Measurements from ENCODE around the gene TTF2. TPM values are rescaled to one million over a fixed set of nuclear protein-coding genes. Genes with fewer than 3 reads are reported as not detected.

Gene TTF2
- total and polyA plus RNA-seq, 2 experiments from 2014 or later, result 84.7 to 85.4 TPM

DNA sequence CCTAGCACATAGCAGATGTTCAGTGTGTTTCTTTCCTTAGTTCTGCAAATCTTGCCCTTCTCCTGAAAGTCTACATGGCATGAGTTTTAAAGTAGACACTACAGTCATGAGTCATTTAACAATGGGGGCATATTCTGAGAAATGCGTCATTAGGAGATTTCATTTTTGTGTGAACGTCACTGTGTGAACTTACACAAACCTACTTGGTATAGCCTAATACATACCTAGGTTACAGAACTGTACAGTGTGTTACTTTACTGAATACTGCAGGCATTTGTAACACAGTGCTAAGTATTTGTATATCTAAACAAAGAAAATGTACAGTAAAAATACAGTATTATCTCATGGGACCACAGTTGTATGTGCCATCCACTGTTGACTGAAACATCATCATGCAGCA lies 10.0 kb downstream of the TTF2 start (continued):
- TF ChIP-seq ETS1 (IDR thresholded peaks at IDR 0.05), result no peak
- no peak for TF ChIP-seq ZNF114 (CRISPR knock-in tag; IDR thresholded peaks at IDR 0.05)
- TF ChIP-seq JUNB (IDR thresholded peaks at IDR 0.05; ENCODE audit: unreplicated experiment), result no peak
- TF ChIP-seq, protein P1, sequence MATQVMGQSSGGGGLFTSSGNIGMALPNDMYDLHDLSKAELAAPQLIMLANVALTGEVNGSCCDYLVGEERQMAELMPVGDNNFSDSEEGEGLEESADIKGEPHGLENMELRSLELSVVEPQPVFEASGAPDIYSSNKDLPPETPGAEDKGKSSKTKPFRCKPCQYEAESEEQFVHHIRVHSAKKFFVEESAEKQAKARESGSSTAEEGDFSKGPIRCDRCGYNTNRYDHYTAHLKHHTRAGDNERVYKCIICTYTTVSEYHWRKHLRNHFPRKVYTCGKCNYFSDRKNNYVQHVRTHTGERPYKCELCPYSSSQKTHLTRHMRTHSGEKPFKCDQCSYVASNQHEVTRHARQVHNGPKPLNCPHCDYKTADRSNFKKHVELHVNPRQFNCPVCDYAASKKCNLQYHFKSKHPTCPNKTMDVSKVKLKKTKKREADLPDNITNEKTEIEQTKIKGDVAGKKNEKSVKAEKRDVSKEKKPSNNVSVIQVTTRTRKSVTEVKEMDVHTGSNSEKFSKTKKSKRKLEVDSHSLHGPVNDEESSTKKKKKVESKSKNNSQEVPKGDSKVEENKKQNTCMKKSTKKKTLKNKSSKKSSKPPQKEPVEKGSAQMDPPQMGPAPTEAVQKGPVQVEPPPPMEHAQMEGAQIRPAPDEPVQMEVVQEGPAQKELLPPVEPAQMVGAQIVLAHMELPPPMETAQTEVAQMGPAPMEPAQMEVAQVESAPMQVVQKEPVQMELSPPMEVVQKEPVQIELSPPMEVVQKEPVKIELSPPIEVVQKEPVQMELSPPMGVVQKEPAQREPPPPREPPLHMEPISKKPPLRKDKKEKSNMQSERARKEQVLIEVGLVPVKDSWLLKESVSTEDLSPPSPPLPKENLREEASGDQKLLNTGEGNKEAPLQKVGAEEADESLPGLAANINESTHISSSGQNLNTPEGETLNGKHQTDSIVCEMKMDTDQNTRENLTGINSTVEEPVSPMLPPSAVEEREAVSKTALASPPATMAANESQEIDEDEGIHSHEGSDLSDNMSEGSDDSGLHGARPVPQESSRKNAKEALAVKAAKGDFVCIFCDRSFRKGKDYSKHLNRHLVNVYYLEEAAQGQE (IDR thresholded peaks at IDR 0.05; ENCODE audit: unreplicated experiment), result no peak
- TF ChIP-seq ZNF331 (CRISPR knock-in tag; IDR thresholded peaks at IDR 0.05; ENCODE audit: low read depth), result no peak
- no peak for TF ChIP-seq CREB1 (CRISPR knock-in tag; IDR thresholded peaks at IDR 0.05; ENCODE audit: low read depth)
- TF ChIP-seq, protein P2, sequence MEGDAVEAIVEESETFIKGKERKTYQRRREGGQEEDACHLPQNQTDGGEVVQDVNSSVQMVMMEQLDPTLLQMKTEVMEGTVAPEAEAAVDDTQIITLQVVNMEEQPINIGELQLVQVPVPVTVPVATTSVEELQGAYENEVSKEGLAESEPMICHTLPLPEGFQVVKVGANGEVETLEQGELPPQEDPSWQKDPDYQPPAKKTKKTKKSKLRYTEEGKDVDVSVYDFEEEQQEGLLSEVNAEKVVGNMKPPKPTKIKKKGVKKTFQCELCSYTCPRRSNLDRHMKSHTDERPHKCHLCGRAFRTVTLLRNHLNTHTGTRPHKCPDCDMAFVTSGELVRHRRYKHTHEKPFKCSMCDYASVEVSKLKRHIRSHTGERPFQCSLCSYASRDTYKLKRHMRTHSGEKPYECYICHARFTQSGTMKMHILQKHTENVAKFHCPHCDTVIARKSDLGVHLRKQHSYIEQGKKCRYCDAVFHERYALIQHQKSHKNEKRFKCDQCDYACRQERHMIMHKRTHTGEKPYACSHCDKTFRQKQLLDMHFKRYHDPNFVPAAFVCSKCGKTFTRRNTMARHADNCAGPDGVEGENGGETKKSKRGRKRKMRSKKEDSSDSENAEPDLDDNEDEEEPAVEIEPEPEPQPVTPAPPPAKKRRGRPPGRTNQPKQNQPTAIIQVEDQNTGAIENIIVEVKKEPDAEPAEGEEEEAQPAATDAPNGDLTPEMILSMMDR (conservative IDR thresholded peaks at IDR 0.05; ENCODE audit: low read depth in 2 of 2), result no peak
- no peak for TF ChIP-seq EZH2 (IDR thresholded peaks at IDR 0.05; ENCODE audit: low read depth, unreplicated experiment)
- TF ChIP-seq NANOG (IDR thresholded peaks at IDR 0.05; ENCODE audit: borderline replicate concordance), result no peak
- TF ChIP-seq EZH2phosphoT487 (IDR thresholded peaks at IDR 0.05; ENCODE audit: unreplicated experiment), result no peak

- no peak overlapping the region for H3K27ac Mint-ChIP-seq
- TF ChIP-seq, protein P2 (conservative IDR thresholded peaks at IDR 0.05; ENCODE audit: low read depth in 2 of 2), result no peak
- TF ChIP-seq NANOG (IDR thresholded peaks at IDR 0.05; ENCODE audit: borderline replicate concordance), result no peak
- TF ChIP-seq STAT1 (IDR thresholded peaks at IDR 0.05; ENCODE audit: unreplicated experiment), result no peak
- TF ChIP-seq EZH2phosphoT487 (IDR thresholded peaks at IDR 0.05; ENCODE audit: unreplicated experiment), result no peak
- TF ChIP-seq ZNF114 (CRISPR knock-in tag; IDR thresholded peaks at IDR 0.05), result no peak
- no peak for TF ChIP-seq ETS1 (IDR thresholded peaks at IDR 0.05)
Measured at GRCh38 chr1:117076648-117077047, 16.5 kb downstream of the TTF2 start.

More at GRCh38 chr1:117076648-117077047, 16.5 kb downstream of the TTF2 start:
- Histone ChIP-seq H3K9me2 (ENCODE audit: insufficient read depth) (no peaks in the 10 kb centered on the region), H3K36me3 (ENCODE audit: insufficient read depth) (peaks cover 73% of the 10 kb centered on the region), H3K4me1 (ENCODE audit: insufficient read depth) (no peaks in the 10 kb centered on the region), H4K20me1 (replicated peaks; ENCODE audit: insufficient read depth) (peaks cover 3% of the 10 kb centered on the region), H3K4me3 (no peak overlapping the region), H3K27me3 (ENCODE audit: insufficient read depth) (no peaks in the 10 kb centered on the region), H3K27ac (ENCODE audit: low read depth) (no peak overlapping the region), H3K79me2 (replicated peaks; ENCODE audit: insufficient read depth) (peaks cover 15% of the 10 kb centered on the region), H3K4me2 (no peak overlapping the region), H3F3A (replicated peaks; ENCODE audit: low read depth) (no peaks in the 10 kb centered on the region), H2AFZ (no peak overlapping the region)
- no peaks in the 10 kb centered on the region for H3K9me3 Mint-ChIP-seq
- DNase-seq (ENCODE audit: low spot score), result no peak
- H3K4me1 Mint-ChIP-seq, result no peaks in the 10 kb centered on the region
- ATAC-seq, result no peak
- H3K36me3 Mint-ChIP-seq (ENCODE audit: low read depth), result peaks cover 66% of the 10 kb centered on the region
- H3K27me3 Mint-ChIP-seq (ENCODE audit: insufficient read depth, low read depth, poor library complexity), result no peaks in the 10 kb centered on the region
- H3K4me3 Mint-ChIP-seq, result no peak overlapping the region
